HepG2 (cell line): ENCODE data around the gene RETN. TPM values are rescaled to one million over a fixed set of nuclear protein-coding genes. Genes with fewer than 3 reads are reported as not detected.

Experiments used
- BRD4 ChIP-seq: sonication (generic); formaldehyde crosslinking; IDR thresholded peaks from 2 replicates; pipeline ENCODE4 v1.4.0; 2020; ENCODE audit warnings: missing genetic modification reagents
- GZF1 ChIP-seq: sonication (generic); formaldehyde crosslinking; IDR thresholded peaks from 2 replicates; pipeline ENCODE4 v1.5.1; 2020; ENCODE audit warnings: mild to moderate bottlenecking, missing genetic modification reagents
- HNF4G ChIP-seq, 2 experiments: sonication (generic) in 1 of 2; formaldehyde crosslinking in 1 of 2; IDR thresholded peaks; 2 replicates each; pipeline versions ENCODE4 v1.4.0 to v1.6.1; 2011 to 2020; ENCODE audit warnings: borderline replicate concordance in 2 of 2, low read depth in 2 of 2, mild to moderate bottlenecking in 2 of 2, low read length in 1 of 2, missing genetic modification reagents in 1 of 2, moderate library complexity in 1 of 2
- MTA3 ChIP-seq: sonication (generic); formaldehyde crosslinking; IDR thresholded peaks from 2 replicates; pipeline ENCODE4 v1.4.0; 2020; ENCODE audit warnings: missing genetic modification reagents
- NCOA2 ChIP-seq: sonication (generic); formaldehyde crosslinking; IDR thresholded peaks from 2 replicates; pipeline ENCODE4 v1.8.0; 2022; ENCODE audit warnings: inconsistent platforms
- NR1H2 ChIP-seq: sonication (generic); formaldehyde crosslinking; IDR thresholded peaks from 2 replicates; pipeline ENCODE4 v1.8.1; 2022; ENCODE audit warnings: low read depth, missing genetic modification reagents, borderline replicate concordance
- NRL ChIP-seq: sonication (generic); formaldehyde crosslinking; IDR thresholded peaks from 2 replicates; pipeline ENCODE4 v1.5.0; 2020; ENCODE audit warnings: missing genetic modification reagents, mild to moderate bottlenecking, moderate library complexity, borderline replicate concordance
- POLR2G ChIP-seq: fragments of 200-400 bp; formaldehyde crosslinking; IDR thresholded peaks from 2 replicates; pipeline ENCODE4 v1.6.1; 2018; ENCODE audit warnings: mild to moderate bottlenecking, low read depth, low read length, moderate library complexity
- PTBP1 ChIP-seq: fragments of 200-400 bp; formaldehyde crosslinking; IDR thresholded peaks from 2 replicates; pipeline ENCODE4 v1.6.1; 2018; ENCODE audit warnings: low read length, low read depth; ENCODE audit not compliant: poor library complexity, severe bottlenecking
- SETDB1 ChIP-seq: sonication (generic); formaldehyde crosslinking; IDR thresholded peaks from 2 replicates; pipeline ENCODE4 v1.5.1; 2020; ENCODE audit warnings: missing genetic modification reagents, mild to moderate bottlenecking, borderline replicate concordance
- SMARCC2 ChIP-seq: fragments of 450-650 bp; IDR thresholded peaks from 2 replicates; pipeline ENCODE4 v1.6.1; 2017; ENCODE audit warnings: antibody characterized with exemption, mild to moderate bottlenecking
- SNRNP70 ChIP-seq: fragments of 200-400 bp; formaldehyde crosslinking; IDR thresholded peaks from 2 replicates; pipeline ENCODE4 v1.6.1; 2017; ENCODE audit warnings: mild to moderate bottlenecking, low read depth, low read length, moderate library complexity
- TAF15 ChIP-seq: fragments of 200-400 bp; formaldehyde crosslinking; IDR thresholded peaks from one replicate; pipeline ENCODE4 v1.6.1; 2018; ENCODE audit warnings: mild to moderate bottlenecking, low read depth, low read length; ENCODE audit not compliant: poor library complexity, severe bottlenecking
- ZFP37 ChIP-seq: sonication (generic); formaldehyde crosslinking; IDR thresholded peaks from 2 replicates; pipeline ENCODE4 v1.4.0; 2020; ENCODE audit warnings: missing genetic modification reagents, borderline replicate concordance
- ZKSCAN5 ChIP-seq: sonication (generic); formaldehyde crosslinking; IDR thresholded peaks from 2 replicates; pipeline ENCODE4 v1.5.1; 2020; ENCODE audit warnings: mild to moderate bottlenecking, missing genetic modification reagents
- ZNF256 ChIP-seq: sonication (generic); formaldehyde crosslinking; conservative IDR thresholded peaks from 2 replicates; pipeline ENCODE4 v1.4.0; 2020; ENCODE audit warnings: missing genetic modification reagents
- ZNF282 ChIP-seq: fragments of 450-650 bp; IDR thresholded peaks from 2 replicates; pipeline ENCODE4 v1.6.1; 2018; ENCODE audit not compliant: partially characterized antibody
- ZNF333 ChIP-seq: sonication (generic); formaldehyde crosslinking; IDR thresholded peaks from 2 replicates; pipeline ENCODE4 v1.4.0; 2020; ENCODE audit warnings: mild to moderate bottlenecking, missing genetic modification reagents, borderline replicate concordance
- ZNF44 ChIP-seq: sonication (generic); formaldehyde crosslinking; IDR thresholded peaks from 2 replicates; pipeline ENCODE4 v1.5.1; 2020; ENCODE audit warnings: mild to moderate bottlenecking, missing genetic modification reagents
- ZNF451 ChIP-seq: sonication (generic); formaldehyde crosslinking; IDR thresholded peaks from 2 replicates; pipeline ENCODE4 v1.5.0; 2020; ENCODE audit warnings: mild to moderate bottlenecking, missing genetic modification reagents
- ZNF644 ChIP-seq: IDR thresholded peaks from 2 replicates; pipeline ENCODE4 v1.6.1; 2016; ENCODE audit warnings: low read depth
- ZNF652 ChIP-seq: IDR thresholded peaks from 2 replicates; pipeline ENCODE4 v1.6.1; 2016; ENCODE audit warnings: low read depth, borderline replicate concordance
- ZNF724P ChIP-seq: sonication (generic); formaldehyde crosslinking; IDR thresholded peaks from 2 replicates; pipeline ENCODE4 v1.8.0; 2022; ENCODE audit warnings: missing genetic modification reagents, borderline replicate concordance
- ZNF737 ChIP-seq: sonication (generic); formaldehyde crosslinking; IDR thresholded peaks from 2 replicates; pipeline ENCODE4 v1.5.0; 2020; ENCODE audit warnings: missing genetic modification reagents, mild to moderate bottlenecking, borderline replicate concordance
- polyA plus RNA-seq, 8 experiments: library from polyadenylated mRNA; depleted of rRNA in 3 of 8; stranded (reverse) in 7 of 8; unstranded in 1 of 8; fragments of >200 nt; fragmentation: Illumina TruSeq in 4 of 8; extraction: Trizol in 4 of 8; gene quantifications; 2 replicates each; pipeline versions ENCODE4 v1.2.1 to v1.2.3, GENCODE V29; 2011 to 2016; ENCODE audit warnings: low read depth in 4 of 8, missing spikeins in 1 of 8, mixed read lengths in 1 of 8; ENCODE audit not compliant: insufficient read depth in 1 of 8
- total RNA-seq, 5 experiments: library from RNA; depleted of rRNA; stranded (reverse); fragments of >200 nt; fragmentation: Illumina TruSeq; extraction: Trizol; gene quantifications; 2 replicates each; pipeline ENCODE4 v1.2.3, GENCODE V29; 2016; ENCODE audit warnings: low read depth in 1 of 5
- TF ChIP-seq, protein P1 (sequence below): sonication (generic); formaldehyde crosslinking; IDR thresholded peaks from 2 replicates; pipeline ENCODE4 v1.4.0; 2020; ENCODE audit warnings: missing genetic modification reagents
- TF ChIP-seq, protein P2 (sequence below): sonication (generic); formaldehyde crosslinking; conservative IDR thresholded peaks from 2 replicates; pipeline ENCODE4 v1.4.0; 2020; ENCODE audit warnings: missing genetic modification reagents

Gene RETN
- total and polyA plus RNA-seq, 2 of the 13 experiments (the other 11 are each of a cell fraction or from before 2014, with no cell fraction given): not detected

DNA sequence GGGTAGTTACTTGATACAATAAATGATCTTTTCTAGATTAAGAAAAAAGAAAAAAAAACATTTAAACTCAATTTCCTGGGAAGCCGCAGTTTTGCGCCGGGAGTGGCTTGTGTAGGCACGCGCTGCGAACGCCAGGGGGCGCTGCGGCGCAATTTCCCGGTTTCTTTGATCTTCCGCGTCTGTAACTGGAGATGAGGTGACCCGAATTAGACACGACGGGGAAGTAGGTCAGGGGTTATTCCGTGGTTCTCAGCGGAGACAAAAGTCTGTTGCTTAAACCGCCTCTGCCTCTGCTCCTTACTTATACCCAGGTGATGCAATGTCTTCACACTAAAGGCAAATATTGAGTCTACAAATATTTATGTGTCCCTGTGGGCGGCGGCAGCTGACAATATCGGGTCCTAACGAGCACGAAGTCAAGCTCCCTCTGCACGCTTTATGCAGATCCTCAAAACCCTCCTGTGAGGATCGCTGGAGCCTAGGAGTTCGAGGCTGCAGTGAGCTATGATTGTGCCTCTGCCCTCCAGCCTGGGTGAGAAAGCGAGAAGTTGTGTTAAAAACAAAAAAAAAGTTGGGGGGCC lies 16.7 kb upstream of the RETN start (continued):
- no peak for TF ChIP-seq SNRNP70
- no peak for TF ChIP-seq SETDB1 (CRISPR knock-in tag)
- no peak for TF ChIP-seq ZNF737 (CRISPR knock-in tag)
- TF ChIP-seq NRL: no peak; the same call in 1 of the 2 replicates
- no peak for TF ChIP-seq PTBP1
- no peak for TF ChIP-seq MTA3 (CRISPR knock-in tag)
- TF ChIP-seq ZNF644 (CRISPR knock-in tag): no peak
- TF ChIP-seq ZNF333 (CRISPR knock-in tag): no peak
- TF ChIP-seq ZNF451: no peak
- TF ChIP-seq HNF4G (IDR thresholded peaks at IDR 0.05; ENCODE audit: borderline replicate concordance, low read depth, low read length): no peak; the same call in 1 of the 2 replicates
- no peak for TF ChIP-seq HNF4G (CRISPR knock-in tag; IDR thresholded peaks at IDR 0.05; ENCODE audit: borderline replicate concordance, low read depth)
- no peak for TF ChIP-seq ZKSCAN5 (CRISPR knock-in tag)
- no peak for TF ChIP-seq ZNF282
- peak; percentile 92 for TF ChIP-seq NCOA2 (CRISPR knock-in tag)
- TF ChIP-seq ZNF652: peak; percentile 41; the same call in 1 of the 2 replicates
- no peak for TF ChIP-seq ZNF256 (CRISPR knock-in tag)
- no peak for TF ChIP-seq NR1H2 (CRISPR knock-in tag)
- TF ChIP-seq, protein P1, sequence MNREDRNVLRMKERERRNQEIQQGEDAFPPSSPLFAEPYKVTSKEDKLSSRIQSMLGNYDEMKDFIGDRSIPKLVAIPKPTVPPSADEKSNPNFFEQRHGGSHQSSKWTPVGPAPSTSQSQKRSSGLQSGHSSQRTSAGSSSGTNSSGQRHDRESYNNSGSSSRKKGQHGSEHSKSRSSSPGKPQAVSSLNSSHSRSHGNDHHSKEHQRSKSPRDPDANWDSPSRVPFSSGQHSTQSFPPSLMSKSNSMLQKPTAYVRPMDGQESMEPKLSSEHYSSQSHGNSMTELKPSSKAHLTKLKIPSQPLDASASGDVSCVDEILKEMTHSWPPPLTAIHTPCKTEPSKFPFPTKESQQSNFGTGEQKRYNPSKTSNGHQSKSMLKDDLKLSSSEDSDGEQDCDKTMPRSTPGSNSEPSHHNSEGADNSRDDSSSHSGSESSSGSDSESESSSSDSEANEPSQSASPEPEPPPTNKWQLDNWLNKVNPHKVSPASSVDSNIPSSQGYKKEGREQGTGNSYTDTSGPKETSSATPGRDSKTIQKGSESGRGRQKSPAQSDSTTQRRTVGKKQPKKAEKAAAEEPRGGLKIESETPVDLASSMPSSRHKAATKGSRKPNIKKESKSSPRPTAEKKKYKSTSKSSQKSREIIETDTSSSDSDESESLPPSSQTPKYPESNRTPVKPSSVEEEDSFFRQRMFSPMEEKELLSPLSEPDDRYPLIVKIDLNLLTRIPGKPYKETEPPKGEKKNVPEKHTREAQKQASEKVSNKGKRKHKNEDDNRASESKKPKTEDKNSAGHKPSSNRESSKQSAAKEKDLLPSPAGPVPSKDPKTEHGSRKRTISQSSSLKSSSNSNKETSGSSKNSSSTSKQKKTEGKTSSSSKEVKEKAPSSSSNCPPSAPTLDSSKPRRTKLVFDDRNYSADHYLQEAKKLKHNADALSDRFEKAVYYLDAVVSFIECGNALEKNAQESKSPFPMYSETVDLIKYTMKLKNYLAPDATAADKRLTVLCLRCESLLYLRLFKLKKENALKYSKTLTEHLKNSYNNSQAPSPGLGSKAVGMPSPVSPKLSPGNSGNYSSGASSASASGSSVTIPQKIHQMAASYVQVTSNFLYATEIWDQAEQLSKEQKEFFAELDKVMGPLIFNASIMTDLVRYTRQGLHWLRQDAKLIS: no peak
- TF ChIP-seq ZFP37 (CRISPR knock-in tag): no peak
- TF ChIP-seq, protein P2, sequence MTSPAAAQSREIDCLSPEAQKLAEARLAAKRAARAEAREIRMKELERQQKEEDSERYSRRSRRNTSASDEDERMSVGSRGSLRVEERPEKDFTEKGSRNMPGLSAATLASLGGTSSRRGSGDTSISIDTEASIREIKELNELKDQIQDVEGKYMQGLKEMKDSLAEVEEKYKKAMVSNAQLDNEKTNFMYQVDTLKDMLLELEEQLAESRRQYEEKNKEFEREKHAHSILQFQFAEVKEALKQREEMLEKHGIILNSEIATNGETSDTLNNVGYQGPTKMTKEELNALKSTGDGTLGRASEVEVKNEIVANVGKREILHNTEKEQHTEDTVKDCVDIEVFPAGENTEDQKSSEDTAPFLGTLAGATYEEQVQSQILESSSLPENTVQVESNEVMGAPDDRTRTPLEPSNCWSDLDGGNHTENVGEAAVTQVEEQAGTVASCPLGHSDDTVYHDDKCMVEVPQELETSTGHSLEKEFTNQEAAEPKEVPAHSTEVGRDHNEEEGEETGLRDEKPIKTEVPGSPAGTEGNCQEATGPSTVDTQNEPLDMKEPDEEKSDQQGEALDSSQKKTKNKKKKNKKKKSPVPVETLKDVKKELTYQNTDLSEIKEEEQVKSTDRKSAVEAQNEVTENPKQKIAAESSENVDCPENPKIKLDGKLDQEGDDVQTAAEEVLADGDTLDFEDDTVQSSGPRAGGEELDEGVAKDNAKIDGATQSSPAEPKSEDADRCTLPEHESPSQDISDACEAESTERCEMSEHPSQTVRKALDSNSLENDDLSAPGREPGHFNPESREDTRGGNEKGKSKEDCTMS (CRISPR knock-in tag): no peak
- TF ChIP-seq POLR2G: no peak
- TF ChIP-seq GZF1 (CRISPR knock-in tag): peak; percentile 64; the same call in 1 of the 2 replicates
- no peak for TF ChIP-seq TAF15
- no peak for TF ChIP-seq ZNF724P (CRISPR knock-in tag)
- TF ChIP-seq ZNF44 (CRISPR knock-in tag): no peak
- no peak for TF ChIP-seq BRD4
- TF ChIP-seq SMARCC2: no peak
